Smooth muscle cell (in vitro differentiated cells): Measurements from ENCODE around the gene OR52N5. TPM values are rescaled to one million over a fixed set of nuclear protein-coding genes. Genes with fewer than 3 reads are reported as not detected.

Experiments
- DNase-seq: peaks from one replicate; lab custom pipeline; 2025; ENCODE audit not compliant: unreplicated experiment; lab: John Stamatoyannopoulos, UW
- H2AFZ ChIP-seq: fragments of 200-600 bp; sonication (generic); 2 replicates; pipeline ENCODE4 v1.6.0; 2016; ENCODE audit warnings: antibody characterized with exemption, low read depth, mild to moderate bottlenecking
- H3F3A ChIP-seq: fragments of 200-600 bp; sonication (generic); 2 replicates; pipeline ENCODE4 v1.6.0; 2017; ENCODE audit warnings: antibody characterized with exemption, low read depth
- H3K27ac ChIP-seq: fragments of 200-600 bp; sonication (generic); 2 replicates; pipeline ENCODE4 v1.5.1; 2016; ENCODE audit warnings: low read depth, mild to moderate bottlenecking
- H3K27me3 ChIP-seq: fragments of 200-600 bp; sonication (generic); 2 replicates; pipeline ENCODE4 v1.6.1; 2016; ENCODE audit warnings: low read depth, mild to moderate bottlenecking
- H3K36me3 ChIP-seq: fragments of 200-600 bp; sonication (generic); 2 replicates; pipeline ENCODE4 v1.5.1; 2016; ENCODE audit warnings: low read depth
- H3K4me1 ChIP-seq: fragments of 200-600 bp; sonication (generic); 2 replicates; pipeline ENCODE4 v1.5.1; 2016; ENCODE audit warnings: low read depth
- H3K4me2 ChIP-seq: fragments of 200-600 bp; sonication (generic); 2 replicates; pipeline ENCODE4 v1.6.0; 2016; ENCODE audit warnings: mild to moderate bottlenecking
- H3K4me3 ChIP-seq: fragments of 200-600 bp; sonication (generic); 2 replicates; pipeline ENCODE4 v1.5.1; 2016; ENCODE audit warnings: mild to moderate bottlenecking
- H3K79me2 ChIP-seq: fragments of 200-600 bp; sonication (generic); 2 replicates; pipeline ENCODE4 v1.6.0; 2016; ENCODE audit warnings: low read depth, mild to moderate bottlenecking
- H3K9ac ChIP-seq: fragments of 200-600 bp; sonication (generic); 2 replicates; pipeline ENCODE4 v1.6.0; 2016; ENCODE audit warnings: low read depth
- H3K9me3 ChIP-seq: fragments of 200-600 bp; sonication (generic); replicated peaks from 2 replicates; pipeline ENCODE4 v1.5.1; 2016; ENCODE audit warnings: low read depth
- H4K20me1 ChIP-seq: fragments of 200-600 bp; sonication (generic); 2 replicates; pipeline ENCODE4 v1.6.0; 2016; ENCODE audit warnings: low read depth
- WGBS: methylation state at CpG from one replicate; pipeline ENCODE4 v1.1.7; 2016; ENCODE audit warnings: low lambda C conversion rate; 5-methylcytosine and 5-hydroxymethylcytosine counted together
- polyA plus RNA-seq: library from polyadenylated mRNA; unstranded; fragments of >200 nt; fragmentation: Nextera tagmentation; extraction: Ambion mirVana; gene quantifications from 2 replicates; pipeline ENCODE4 v1.2.1, GENCODE V29; 2016
- total RNA-seq: library from RNA; depleted of rRNA; stranded (reverse); fragments of >200 nt; gene quantifications from 2 replicates; pipeline ENCODE4 v1.2.3, GENCODE V29; 2014
- TF ChIP-seq, protein P1 (sequence below): fragments of 200-600 bp; sonication (generic); IDR thresholded peaks from 2 replicates; pipeline ENCODE4 v1.5.1; 2017; ENCODE audit warnings: borderline replicate concordance, mild to moderate bottlenecking, antibody characterized with exemption; ENCODE audit not compliant: insufficient read depth, poor library complexity, severe bottlenecking

Gene OR52N5
- total and polyA plus RNA-seq, 2 experiments from 2014 or later, result not detected

DNA sequence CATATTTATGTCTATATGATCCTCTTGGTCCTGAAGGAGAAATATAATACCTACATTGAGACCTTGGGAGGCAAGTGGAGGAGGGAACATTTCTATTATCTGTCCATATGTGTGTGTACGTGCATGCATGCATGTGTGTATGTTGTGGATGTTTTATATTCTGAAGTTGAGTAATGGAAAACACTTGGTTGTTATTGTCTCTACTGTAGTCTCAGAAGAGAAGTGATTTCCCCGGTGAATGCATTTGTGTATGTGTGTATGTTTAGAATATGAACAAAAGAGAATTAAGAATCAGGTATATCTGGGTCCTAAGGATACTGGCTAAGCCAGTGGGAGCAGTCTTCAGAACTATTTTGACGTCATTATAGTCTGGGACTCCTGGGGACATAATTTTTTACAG, 8.0 kb upstream of the OR52N5 start, which contains the start of gene OR52N1:
OR52N1 (minus strand) TSS at position 101 of the 400 bp plus-strand sequence. CDS start 2,449 bp downstream, outside the sequence.
- Histone ChIP-seq H3K36me3 (no peaks in the 10 kb centered on the region), H3K27me3 (no peaks in the 10 kb centered on the region), H3F3A (no peaks in the 10 kb centered on the region)

DNA sequence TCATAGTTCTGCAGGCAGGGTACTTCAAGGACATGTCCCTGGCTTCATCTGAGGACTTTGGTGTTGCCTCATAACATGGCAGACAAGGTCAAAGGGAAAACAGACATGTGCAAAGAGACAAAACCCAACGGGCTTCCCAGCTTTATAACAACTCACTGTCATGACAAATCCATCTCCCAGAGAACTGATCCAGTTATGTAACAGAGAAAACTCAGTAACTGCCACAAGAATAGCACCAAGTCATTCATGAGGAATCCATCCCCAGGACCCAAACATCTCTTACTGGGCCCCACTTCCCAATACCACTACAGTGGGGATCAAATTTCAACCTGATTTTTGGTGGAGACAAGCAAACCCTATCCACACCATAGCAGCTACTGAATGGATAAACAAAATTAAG, 16.1 kb downstream of the OR52N5 start:
- Histone ChIP-seq H3K9me3 (no peaks in the 10 kb centered on the region), H3K79me2 (no peaks in the 10 kb centered on the region), H3K27ac (no peak overlapping the region), H4K20me1 (no peaks in the 10 kb centered on the region), H3K4me2 (no peak overlapping the region), H3F3A (no peaks in the 10 kb centered on the region), H3K36me3 (no peaks in the 10 kb centered on the region), H3K4me1 (no peaks in the 10 kb centered on the region), H3K9ac (no peak overlapping the region), H3K27me3 (no peaks in the 10 kb centered on the region), H3K4me3 (no peak overlapping the region), H2AFZ (no peak overlapping the region)
- DNase-seq, result no peak
- TF ChIP-seq, protein P1, sequence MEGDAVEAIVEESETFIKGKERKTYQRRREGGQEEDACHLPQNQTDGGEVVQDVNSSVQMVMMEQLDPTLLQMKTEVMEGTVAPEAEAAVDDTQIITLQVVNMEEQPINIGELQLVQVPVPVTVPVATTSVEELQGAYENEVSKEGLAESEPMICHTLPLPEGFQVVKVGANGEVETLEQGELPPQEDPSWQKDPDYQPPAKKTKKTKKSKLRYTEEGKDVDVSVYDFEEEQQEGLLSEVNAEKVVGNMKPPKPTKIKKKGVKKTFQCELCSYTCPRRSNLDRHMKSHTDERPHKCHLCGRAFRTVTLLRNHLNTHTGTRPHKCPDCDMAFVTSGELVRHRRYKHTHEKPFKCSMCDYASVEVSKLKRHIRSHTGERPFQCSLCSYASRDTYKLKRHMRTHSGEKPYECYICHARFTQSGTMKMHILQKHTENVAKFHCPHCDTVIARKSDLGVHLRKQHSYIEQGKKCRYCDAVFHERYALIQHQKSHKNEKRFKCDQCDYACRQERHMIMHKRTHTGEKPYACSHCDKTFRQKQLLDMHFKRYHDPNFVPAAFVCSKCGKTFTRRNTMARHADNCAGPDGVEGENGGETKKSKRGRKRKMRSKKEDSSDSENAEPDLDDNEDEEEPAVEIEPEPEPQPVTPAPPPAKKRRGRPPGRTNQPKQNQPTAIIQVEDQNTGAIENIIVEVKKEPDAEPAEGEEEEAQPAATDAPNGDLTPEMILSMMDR, result no peak
- WGBS, result 80% methylated on average over 1 of the region's 1 CpG

More for the DNA sequence above, 8.0 kb upstream of the OR52N5 start, which contains the start of gene OR52N1:
- TF ChIP-seq, protein P1, result no peak
- Histone ChIP-seq H3K9me3 (no peaks in the 10 kb centered on the region), H3K4me3 (no peak within 1 kb of the TSS), H3K79me2 (no peaks in the 10 kb centered on the region), H2AFZ (no peak within 1 kb of the TSS), H3K4me1 (no peaks in the 10 kb centered on the region), H3K4me2 (no peak within 1 kb of the TSS), H3K27ac (no peak within 1 kb of the TSS), H4K20me1 (no peaks in the 10 kb centered on the region), H3K9ac (no peak within 1 kb of the TSS)
- 81% methylated on average over 3 of the region's 3 CpGs for WGBS
- no peak for DNase-seq

DNA sequence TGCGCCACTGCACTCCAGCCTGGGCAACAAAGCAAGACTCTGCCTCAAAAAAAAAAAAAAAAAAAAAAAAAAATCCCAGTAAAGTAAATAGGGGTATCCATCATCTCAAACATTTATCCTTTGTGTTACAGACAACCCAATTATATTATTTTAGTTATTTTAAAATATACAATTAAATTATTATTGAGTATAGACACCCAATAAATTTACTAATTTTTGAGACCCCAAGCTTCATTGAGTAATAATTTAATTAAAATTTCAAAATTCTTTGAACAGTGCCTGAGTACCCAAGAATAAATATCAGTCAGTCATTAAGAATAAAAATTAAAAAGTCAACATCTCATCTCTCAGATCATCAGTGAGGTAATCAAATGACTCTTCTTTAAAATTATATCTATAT, 29.2 kb downstream of the OR52N5 start, which contains the start of gene OR52N4:
OR52N4 (plus strand) TSS at position 301 of the 400 bp plus-strand sequence. CDS start 498 bp downstream, outside the sequence.
- TF ChIP-seq, protein P1, result no peak
- DNase-seq, result no peak
- no peaks in the 10 kb centered on the region for H3K79me2 ChIP-seq
- no peak within 1 kb of the TSS for H2AFZ ChIP-seq
- H3K4me1 ChIP-seq, result no peaks in the 10 kb centered on the region
- no peaks in the 10 kb centered on the region for H4K20me1 ChIP-seq
- no peaks in the 10 kb centered on the region for H3F3A ChIP-seq
- H3K27ac ChIP-seq, result no peak within 1 kb of the TSS
- no peaks in the 10 kb centered on the region for H3K36me3 ChIP-seq
- no peak within 1 kb of the TSS for H3K4me3 ChIP-seq
- H3K9ac ChIP-seq, result no peak within 1 kb of the TSS
- WGBS, result 100% methylated on average over 1 of the region's 1 CpG
- H3K4me2 ChIP-seq, result no peak within 1 kb of the TSS
- no peaks in the 10 kb centered on the region for H3K27me3 ChIP-seq
- H3K9me3 ChIP-seq, result no peaks in the 10 kb centered on the region

DNA sequence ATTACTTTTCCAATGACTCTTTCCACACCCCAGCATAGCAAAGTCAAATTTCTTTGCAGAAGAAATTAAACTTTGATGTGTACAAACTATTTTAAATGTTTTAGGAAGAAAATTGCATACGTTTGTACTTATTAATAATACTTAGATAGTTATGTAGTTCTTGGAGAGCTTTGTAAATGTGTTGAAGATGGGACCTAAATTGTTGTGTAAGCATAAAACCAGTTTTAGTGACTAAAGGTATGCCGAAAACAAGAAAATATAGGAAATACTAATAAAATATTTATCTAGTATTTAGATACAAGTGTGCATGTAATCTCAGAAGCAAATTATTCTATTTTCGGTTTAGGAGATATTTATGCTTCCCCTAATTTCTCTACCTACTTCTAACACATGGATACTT, 33.3 kb downstream of the OR52N5 start:
- H3K4me3 ChIP-seq, result no peak overlapping the region
- TF ChIP-seq, protein P1, result no peak
- no peaks in the 10 kb centered on the region for H3K79me2 ChIP-seq
- no peaks in the 10 kb centered on the region for H3K36me3 ChIP-seq
- no peaks in the 10 kb centered on the region for H3K4me1 ChIP-seq
- H2AFZ ChIP-seq, result no peak overlapping the region
- WGBS, result 84% methylated on average over 3 of the region's 3 CpGs
- no peaks in the 10 kb centered on the region for H4K20me1 ChIP-seq
- no peaks in the 10 kb centered on the region for H3K27me3 ChIP-seq
- H3F3A ChIP-seq, result no peaks in the 10 kb centered on the region
- DNase-seq, result no peak
- H3K27ac ChIP-seq, result no peak overlapping the region
- no peaks in the 10 kb centered on the region for H3K9me3 ChIP-seq
- H3K4me2 ChIP-seq, result no peak overlapping the region
- H3K9ac ChIP-seq, result no peak overlapping the region
